OCI-LY1 (cell line): ENCODE measurements around the gene DNAJB14.

Experiments used
- H2AFZ ChIP-seq: fragments of 200-600 bp; sonication (generic), shearing (Covaris generic); 2 replicates; pipeline ENCODE4 v1.6.0; 2014; ENCODE audit warnings: antibody characterized with exemption, mild to moderate bottlenecking, low read length
- H3F3A ChIP-seq: fragments of 200-600 bp; sonication (generic), shearing (Covaris generic); 2 replicates; pipeline ENCODE4 v1.6.0; 2014; ENCODE audit warnings: mild to moderate bottlenecking, antibody characterized with exemption, low read length, moderate library complexity; ENCODE audit not compliant: insufficient read depth
- H3K27ac ChIP-seq: fragments of 200-600 bp; sonication (generic); 2 replicates; pipeline ENCODE4 v1.5.1; 2014; ENCODE audit warnings: low read length, mixed run types, mild to moderate bottlenecking, low read depth; ENCODE audit not compliant: poor library complexity, severe bottlenecking
- H3K27me3 ChIP-seq: fragments of 200-600 bp; sonication (generic); 2 replicates; pipeline ENCODE4 v1.6.0; 2014; ENCODE audit warnings: antibody characterized with exemption, mild to moderate bottlenecking, low read length, moderate library complexity; ENCODE audit not compliant: insufficient read depth
- H3K36me3 ChIP-seq: fragments of 200-600 bp; sonication (generic); 2 replicates; pipeline ENCODE4 v1.6.1; 2014; ENCODE audit warnings: mild to moderate bottlenecking, antibody characterized with exemption, low read length, moderate library complexity, mixed read lengths; ENCODE audit not compliant: insufficient read depth
- H3K4me1 ChIP-seq: fragments of 200-600 bp; sonication (generic); 2 replicates; pipeline ENCODE4 v1.5.1; 2014; ENCODE audit warnings: mild to moderate bottlenecking, low read length, moderate library complexity; ENCODE audit not compliant: insufficient read depth, severe bottlenecking
- H3K4me2 ChIP-seq: fragments of 200-600 bp; sonication (generic), shearing (Covaris generic); 2 replicates; pipeline ENCODE4 v1.6.1; 2014; ENCODE audit warnings: low read length
- H3K4me3 ChIP-seq: fragments of 200-600 bp; sonication (generic); 2 replicates; pipeline ENCODE4 v1.5.1; 2014; ENCODE audit warnings: low read length, low read depth, mild to moderate bottlenecking, mixed read lengths; ENCODE audit not compliant: poor library complexity, severe bottlenecking
- H3K79me2 ChIP-seq: fragments of 200-600 bp; shearing (Covaris generic); 2 replicates; pipeline ENCODE4 v1.6.1; 2016; ENCODE audit warnings: mixed run types, low read length, mixed read lengths; ENCODE audit not compliant: insufficient read depth
- H3K9ac ChIP-seq: fragments of 200-600 bp; sonication (generic), shearing (Covaris generic); 2 replicates; pipeline ENCODE4 v1.6.1; 2014; ENCODE audit warnings: mild to moderate bottlenecking, low read length, mixed read lengths
- H3K9me2 ChIP-seq: fragments of 200-600 bp; sonication (generic), shearing (Covaris generic); 2 replicates; pipeline ENCODE4 v1.6.1; 2014; ENCODE audit warnings: low read depth, mild to moderate bottlenecking, low read length, mixed read lengths
- H3K9me3 ChIP-seq: fragments of 200-600 bp; shearing (Covaris generic); 2 replicates; pipeline ENCODE4 v1.6.1; 2014; ENCODE audit warnings: low read length, mixed read lengths
- H4K20me1 ChIP-seq: fragments of 200-600 bp; sonication (generic), shearing (Covaris generic); 2 replicates; pipeline ENCODE4 v1.6.0; 2016; ENCODE audit warnings: mild to moderate bottlenecking, low read length; ENCODE audit not compliant: insufficient read depth
- CTCF ChIP-seq: fragments of 200-600 bp; sonication (generic), shearing (Covaris generic); IDR thresholded peaks from 2 replicates; pipeline ENCODE4 v1.5.1; 2017; ENCODE audit warnings: mild to moderate bottlenecking, antibody characterized with exemption, low read length, moderate library complexity, mixed read lengths
- EZH2 ChIP-seq: fragments of 200-600 bp; sonication (generic), shearing (Covaris generic); IDR thresholded peaks from 2 replicates; pipeline ENCODE4 v1.8.0; 2017; ENCODE audit warnings: borderline replicate concordance, mixed run types, mild to moderate bottlenecking, antibody characterized with exemption, low read length, moderate library complexity, mixed read lengths

Gene DNAJB14

GRCh38 chr4:99915449-99915848 lies 31.0 kb downstream of the DNAJB14 start:
- Histone ChIP-seq H3K4me1 (no peaks in the 10 kb centered on the region), H4K20me1 (no peaks in the 10 kb centered on the region), H3K9ac (no peak overlapping the region), H3K36me3 (peaks cover 37% of the 10 kb centered on the region), H3K27me3 (no peaks in the 10 kb centered on the region), H3K4me3 (no peak overlapping the region), H3K79me2 (no peaks in the 10 kb centered on the region), H3K27ac (no peak overlapping the region), H3K4me2 (no peak overlapping the region), H2AFZ (no peak overlapping the region), H3K9me3 (no peaks in the 10 kb centered on the region), H3F3A (no peaks in the 10 kb centered on the region), H3K9me2 (no peaks in the 10 kb centered on the region)
- TF ChIP-seq CTCF (no peak), EZH2 (no peak)

- Histone ChIP-seq H3K36me3 (peaks cover 6% of the 10 kb centered on the region; the same call in 1 of the 2 replicates), H3K9ac (peak overlapping the region; percentile 85), H2AFZ (peak overlapping the region; percentile 46; the same call in 1 of the 2 replicates)
These were observed 51.4 kb downstream of the DNAJB14 start for GRCh38 chr4:99894998-99895397.

GRCh38 chr4:99894161-99894997 lies 52.0 kb downstream of the DNAJB14 start, which contains the start of gene LAMTOR3:
Gene LAMTOR3 (minus strand): TSS chr4:99894427. CDS start chr4:99893963, 464 bp downstream.
- H3K27ac ChIP-seq: peak within 1 kb of the TSS; percentile 80
- peaks cover 34% of the 10 kb centered on the region for H3K79me2 ChIP-seq
- peak within 1 kb of the TSS; percentile 87 for H3K9ac ChIP-seq
- H4K20me1 ChIP-seq: no peaks in the 10 kb centered on the region
- peaks cover 10% of the 10 kb centered on the region; the same call in 1 of the 2 replicates for H3K36me3 ChIP-seq
- peak within 1 kb of the TSS; percentile 98 for H3K4me2 ChIP-seq
- H3K4me1 ChIP-seq: peaks cover 27% of the 10 kb centered on the region
- H3K27me3 ChIP-seq: no peaks in the 10 kb centered on the region
- peak within 1 kb of the TSS; percentile 46; the same call in 1 of the 2 replicates for H2AFZ ChIP-seq
- H3K9me2 ChIP-seq: no peaks in the 10 kb centered on the region
- no peaks in the 10 kb centered on the region for H3K9me3 ChIP-seq
- no peaks in the 10 kb centered on the region for H3F3A ChIP-seq
- TF ChIP-seq CTCF (no peak), EZH2 (no peak)
- H3K4me3 ChIP-seq: peak within 1 kb of the TSS; percentile 99

More at GRCh38 chr4:99894998-99895397, 51.4 kb downstream of the DNAJB14 start:
- Histone ChIP-seq H3K4me3 (peak overlapping the region; percentile 78), H3K4me1 (peaks cover 27% of the 10 kb centered on the region), H3K9me2 (no peaks in the 10 kb centered on the region), H3K79me2 (peaks cover 28% of the 10 kb centered on the region), H3K27me3 (no peaks in the 10 kb centered on the region), H4K20me1 (no peaks in the 10 kb centered on the region), H3K27ac (peak overlapping the region; percentile 80), H3K9me3 (no peaks in the 10 kb centered on the region), H3F3A (no peaks in the 10 kb centered on the region), H3K4me2 (peak overlapping the region; percentile 98)
- TF ChIP-seq CTCF (no peak), EZH2 (no peak)
